SJSA1 (cell line): Measurements from ENCODE around the gene HERPUD1. TPM values are rescaled to one million over a fixed set of nuclear protein-coding genes. Genes with fewer than 3 reads are reported as not detected.
A peak's percentile ranks its signal among the peaks of the same experiment; 100 is the strongest.
"Not testable (repeated sequence)": the region's sequence is repeated elsewhere in the genome, so short reads cannot be mapped to it uniquely, and the experiment has no call there.

ENCODE experiments used
- DNase-seq, 2 experiments: peaks; one replicate each; pipeline ENCODE4 v3.0.0-alpha.2; 2015 to 2020; ENCODE audit warnings: low spot score in 2 of 2, low read depth in 1 of 2
- H3K27ac ChIP-seq: fragments of 250-450 bp; sonication (Bioruptor Pico); 2 replicates; pipeline ENCODE4 v1.5.1; 2020; ENCODE audit warnings: mild to moderate bottlenecking, moderate library complexity
- H3K27me3 ChIP-seq: fragments of 250-450 bp; sonication (Bioruptor Pico); replicated peaks from 2 replicates; pipeline ENCODE4 v1.5.1; 2020; ENCODE audit warnings: mild to moderate bottlenecking, moderate library complexity
- H3K36me3 ChIP-seq: fragments of 250-450 bp; sonication (Bioruptor Pico); 2 replicates; pipeline ENCODE4 v1.5.1; 2020; ENCODE audit warnings: mild to moderate bottlenecking
- H3K4me1 ChIP-seq: fragments of 250-450 bp; sonication (Bioruptor Pico); replicated peaks from 2 replicates; pipeline ENCODE4 v1.6.1; 2021; ENCODE audit warnings: mild to moderate bottlenecking
- H3K4me3 ChIP-seq: fragments of 250-450 bp; sonication (Bioruptor Pico); 2 replicates; pipeline ENCODE4 v1.5.1; 2020; ENCODE audit warnings: mild to moderate bottlenecking
- H3K9me3 ChIP-seq: fragments of 250-450 bp; sonication (Bioruptor Pico); replicated peaks from 2 replicates; pipeline ENCODE4 v1.5.1; 2020; ENCODE audit warnings: mild to moderate bottlenecking
- total RNA-seq: library from RNA; depleted of rRNA; stranded (reverse); fragments of >200 nt; shearing (Covaris generic); gene quantifications from 2 replicates; pipeline ENCODE4 v1.2.3, GENCODE V29; 2014

The HERPUD1 gene
- total RNA-seq, 1 experiment from 2014 or later, result 42.4 TPM

GRCh38 chr16:56980792-56981724, 49.1 kb downstream of the HERPUD1 start:
- H3K9me3 ChIP-seq, result no peaks in the 10 kb centered on the region
- no peaks in the 10 kb centered on the region for H3K36me3 ChIP-seq
- H3K4me3 ChIP-seq, result no peak overlapping the region
- H3K27me3 ChIP-seq, result no peaks in the 10 kb centered on the region
- H3K27ac ChIP-seq, result no peak overlapping the region
- DNase-seq, result no peak
- H3K4me1 ChIP-seq, result peaks cover 11% of the 10 kb centered on the region

GRCh38 chr16:56981729-56982271, 49.9 kb downstream of the HERPUD1 start:
- Histone ChIP-seq H3K27ac (no peak overlapping the region), H3K4me1 (peaks cover 11% of the 10 kb centered on the region), H3K27me3 (no peaks in the 10 kb centered on the region), H3K36me3 (no peaks in the 10 kb centered on the region), H3K9me3 (no peaks in the 10 kb centered on the region), H3K4me3 (no peak overlapping the region)
- DNase-seq, result no peak

- H3K9me3 ChIP-seq, result no peaks in the 10 kb centered on the region
- H3K36me3 ChIP-seq, result no peaks in the 10 kb centered on the region
These were observed 50.8 kb downstream of the HERPUD1 start for GRCh38 chr16:56982695-56983094.

GRCh38 chr16:56983211-56983751, 51.3 kb downstream of the HERPUD1 start:
- H3K27me3 ChIP-seq, result no peaks in the 10 kb centered on the region
- H3K4me1 ChIP-seq, result peaks cover 11% of the 10 kb centered on the region
- no peak overlapping the region for H3K4me3 ChIP-seq
- no peak for DNase-seq
- H3K27ac ChIP-seq, result no peak overlapping the region
- H3K36me3 ChIP-seq, result no peaks in the 10 kb centered on the region
- H3K9me3 ChIP-seq, result no peaks in the 10 kb centered on the region

More at GRCh38 chr16:56982695-56983094, 50.8 kb downstream of the HERPUD1 start:
- peaks cover 11% of the 10 kb centered on the region for H3K4me1 ChIP-seq
- DNase-seq, result no peak
- H3K27ac ChIP-seq, result no peak overlapping the region
- H3K4me3 ChIP-seq, result no peak overlapping the region
- no peaks in the 10 kb centered on the region for H3K27me3 ChIP-seq

GRCh38 chr16:56984639-56985038, 52.7 kb downstream of the HERPUD1 start:
- no peaks in the 10 kb centered on the region for H3K9me3 ChIP-seq
- no peak for DNase-seq
- H3K27ac ChIP-seq, result no peak overlapping the region
- H3K4me3 ChIP-seq, result no peak overlapping the region
- peaks cover 21% of the 10 kb centered on the region for H3K4me1 ChIP-seq
- 0 out of 2 replicates have a peak, but pooled peaks cover 3% of the 10 kb centered on the region for H3K36me3 ChIP-seq
- H3K27me3 ChIP-seq, result no peaks in the 10 kb centered on the region

GRCh38 chr16:56985288-56985961, 53.5 kb downstream of the HERPUD1 start:
- H3K27ac ChIP-seq, result peak overlapping the region; percentile 16
- H3K4me3 ChIP-seq, result no peak overlapping the region
- no peaks in the 10 kb centered on the region for H3K9me3 ChIP-seq
- no peaks in the 10 kb centered on the region for H3K27me3 ChIP-seq
- DNase-seq, result peak; percentile 73 to 86
- peaks cover 23% of the 10 kb centered on the region for H3K4me1 ChIP-seq
- H3K36me3 ChIP-seq, result 0 out of 2 replicates have a peak, but pooled peaks cover 4% of the 10 kb centered on the region

GRCh38 chr16:56985962-56986360, 54.0 kb downstream of the HERPUD1 start:
- DNase-seq, result no peak
- Histone ChIP-seq H3K4me3 (no peak overlapping the region), H3K27ac (peak overlapping the region; percentile 16; the same call in 1 of the 2 replicates), H3K9me3 (no peaks in the 10 kb centered on the region), H3K4me1 (peaks cover 28% of the 10 kb centered on the region), H3K27me3 (no peaks in the 10 kb centered on the region), H3K36me3 (0 out of 2 replicates have a peak, but pooled peaks cover 8% of the 10 kb centered on the region)

- Histone ChIP-seq H3K4me3 (no peak overlapping the region), H3K27me3 (no peaks in the 10 kb centered on the region), H3K27ac (no peak overlapping the region), H3K4me1 (peaks cover 32% of the 10 kb centered on the region), H3K36me3 (0 out of 2 replicates have a peak, but pooled peaks cover 12% of the 10 kb centered on the region), H3K9me3 (no peaks in the 10 kb centered on the region)
- DNase-seq, result no peak
These were observed 54.4 kb downstream of the HERPUD1 start for GRCh38 chr16:56986361-56986760.

GRCh38 chr16:56986908-56987307, 55.0 kb downstream of the HERPUD1 start:
- H3K27me3 ChIP-seq, H3K9me3 ChIP-seq, H3K27ac ChIP-seq, DNase-seq, H3K4me3 ChIP-seq: not testable (repeated sequence)
- Histone ChIP-seq H3K36me3 (peaks cover 14% of the 10 kb centered on the region), H3K4me1 (peaks cover 38% of the 10 kb centered on the region)

- H3K9me3 ChIP-seq, result no peaks in the 10 kb centered on the region
- no peak overlapping the region for H3K27ac ChIP-seq
- no peak for DNase-seq
- H3K36me3 ChIP-seq, result peaks cover 19% of the 10 kb centered on the region
- H3K4me1 ChIP-seq, result peaks cover 41% of the 10 kb centered on the region
- H3K4me3 ChIP-seq, result no peak overlapping the region
- H3K27me3 ChIP-seq, result no peaks in the 10 kb centered on the region
These were observed 55.8 kb downstream of the HERPUD1 start for GRCh38 chr16:56987692-56988091.

GRCh38 chr16:56988161-56988947, 56.4 kb downstream of the HERPUD1 start:
- peak overlapping the region; percentile 67 for H3K4me3 ChIP-seq
- DNase-seq, result no peak

GRCh38 chr16:56988948-56989945, 57.3 kb downstream of the HERPUD1 start, which contains the start of gene NLRC5:
NLRC5 (plus strand) TSS chr16:56989557; CDS start chr16:57020713, 31,156 bp downstream.
- H3K36me3 ChIP-seq, result peaks cover 30% of the 10 kb centered on the region
- peak; percentile 83 for DNase-seq
- no peaks in the 10 kb centered on the region for H3K9me3 ChIP-seq
- no peaks in the 10 kb centered on the region for H3K27me3 ChIP-seq
- H3K4me3 ChIP-seq, result peak within 1 kb of the TSS; percentile 67
- H3K4me1 ChIP-seq, result peaks cover 41% of the 10 kb centered on the region
- H3K27ac ChIP-seq, result peak within 1 kb of the TSS; percentile 40

More at GRCh38 chr16:56988161-56988947, 56.4 kb downstream of the HERPUD1 start:
- H3K36me3 ChIP-seq, result peaks cover 26% of the 10 kb centered on the region
- peaks cover 41% of the 10 kb centered on the region for H3K4me1 ChIP-seq
- H3K27ac ChIP-seq, result no peak overlapping the region
- no peaks in the 10 kb centered on the region for H3K27me3 ChIP-seq
- H3K9me3 ChIP-seq, result no peaks in the 10 kb centered on the region
